HUDEP-2 (cell line): ENCODE data around the gene TRIM59.

Source experiments
- DNase-seq, 76 experiments: peaks; one replicate each; lab custom pipeline; 2025; ENCODE audit not compliant: unreplicated experiment in 76 of 76; lab: John Stamatoyannopoulos, UW

The TRIM59 gene, protein sequence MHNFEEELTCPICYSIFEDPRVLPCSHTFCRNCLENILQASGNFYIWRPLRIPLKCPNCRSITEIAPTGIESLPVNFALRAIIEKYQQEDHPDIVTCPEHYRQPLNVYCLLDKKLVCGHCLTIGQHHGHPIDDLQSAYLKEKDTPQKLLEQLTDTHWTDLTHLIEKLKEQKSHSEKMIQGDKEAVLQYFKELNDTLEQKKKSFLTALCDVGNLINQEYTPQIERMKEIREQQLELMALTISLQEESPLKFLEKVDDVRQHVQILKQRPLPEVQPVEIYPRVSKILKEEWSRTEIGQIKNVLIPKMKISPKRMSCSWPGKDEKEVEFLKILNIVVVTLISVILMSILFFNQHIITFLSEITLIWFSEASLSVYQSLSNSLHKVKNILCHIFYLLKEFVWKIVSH

DNA sequence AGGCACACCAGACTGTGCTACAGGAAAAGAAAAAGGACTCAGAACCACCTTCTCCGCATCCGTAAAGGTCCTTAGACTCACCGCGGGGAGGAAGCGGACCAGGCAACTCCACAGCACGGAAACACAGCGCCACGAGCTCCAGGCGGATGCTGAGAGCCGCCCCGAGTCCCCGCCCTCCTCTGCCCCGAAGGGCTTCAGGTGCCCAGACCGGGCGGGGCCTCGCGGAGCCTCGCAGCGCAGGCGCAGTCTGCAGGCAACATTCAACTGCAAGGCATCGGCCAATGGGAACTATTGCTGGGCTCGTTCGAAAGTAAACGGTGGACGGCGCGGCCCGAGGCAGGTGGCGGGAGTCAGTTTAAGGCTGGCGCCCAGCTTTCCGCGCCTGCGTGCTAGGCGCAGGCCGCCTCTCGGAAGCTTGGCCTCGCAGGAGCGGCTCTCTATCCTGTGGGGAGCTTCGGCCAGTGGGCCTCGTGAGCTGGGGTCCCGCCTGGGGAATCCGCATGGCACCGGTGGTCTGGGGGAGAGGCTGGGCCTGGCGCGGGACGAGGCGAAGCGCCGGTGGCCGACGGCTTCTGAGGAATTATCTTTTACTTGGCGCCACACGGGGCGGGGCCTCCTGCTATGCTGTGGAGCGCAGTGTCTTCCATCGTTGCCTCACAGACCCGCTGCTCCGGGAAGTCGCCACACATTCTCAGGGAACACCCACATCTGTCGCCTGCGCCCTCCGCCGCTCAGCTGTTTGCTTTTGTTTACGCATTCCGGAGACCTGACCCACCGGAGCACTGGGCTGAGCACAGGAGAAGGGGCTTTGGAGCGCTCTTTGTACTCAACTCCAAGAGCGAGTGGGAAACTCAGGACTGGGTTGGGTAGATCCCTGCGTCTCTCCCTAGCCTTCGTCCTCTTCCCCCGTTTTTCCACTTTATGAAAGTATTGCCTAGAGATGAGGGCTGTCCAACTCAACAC is at the start of gene TRIM59:
TRIM59 (minus strand) TSS at position 151 of the 963 bp plus-strand sequence. CDS start 10,603 bp downstream, outside the sequence.
- peak; percentile 72 to 99 (median 96) for DNase-seq

GRCh38 chr3:160498202-160498601 is 48.6 kb upstream of the TRIM59 start:
- no peak for DNase-seq

GRCh38 chr3:160490166-160490565 is 40.6 kb upstream of the TRIM59 start:
- DNase-seq: no peak

- peak in 6 of 76 experiments; percentile 2 to 18 (median 12) for DNase-seq
Measured at GRCh38 chr3:160486459-160486869, 36.9 kb upstream of the TRIM59 start.

GRCh38 chr3:160482796-160483195 is 33.2 kb upstream of the TRIM59 start:
- no peak for DNase-seq

DNA sequence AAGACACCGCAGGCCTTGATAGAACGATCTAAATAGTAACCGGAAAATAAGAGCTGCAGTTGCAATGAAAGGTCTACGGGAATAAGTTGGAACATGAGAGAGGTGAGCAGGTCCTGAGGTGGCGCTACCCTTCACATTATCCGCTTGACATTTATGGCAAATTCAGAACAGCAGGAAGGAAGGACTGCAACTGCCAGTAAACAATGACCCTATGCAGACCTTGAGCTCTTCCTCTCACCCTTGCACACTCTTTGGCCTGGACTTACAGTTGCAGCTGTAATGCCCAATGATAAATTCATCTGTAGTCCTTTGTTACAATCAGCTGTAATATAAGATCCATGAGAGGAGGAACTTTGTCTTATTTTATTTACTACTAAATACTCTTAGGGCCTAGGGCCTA is 32.3 kb upstream of the TRIM59 start:
- DNase-seq: no peak

DNA sequence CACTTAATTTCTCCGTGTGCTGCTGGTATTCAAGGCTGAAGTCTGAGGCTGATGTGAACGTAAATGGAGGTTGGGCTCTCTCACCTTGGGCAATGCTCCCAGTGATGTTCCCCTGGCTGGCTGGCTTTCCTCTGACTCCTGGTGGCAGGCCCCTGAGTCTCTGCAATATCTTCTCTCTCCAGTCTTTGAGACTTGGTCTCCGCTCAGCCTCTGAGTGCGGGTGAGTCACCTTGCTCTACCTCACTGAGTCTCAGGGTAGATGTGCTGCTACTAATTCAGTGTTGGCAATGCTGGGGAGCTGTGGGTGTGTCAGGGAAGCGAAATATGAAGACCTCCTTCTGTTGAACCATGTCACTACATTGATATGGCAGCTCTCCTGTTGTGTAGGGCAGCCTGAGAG is 31.3 kb upstream of the TRIM59 start:
- no peak for DNase-seq

GRCh38 chr3:160479376-160479775 is 29.8 kb upstream of the TRIM59 start:
- DNase-seq: no peak

GRCh38 chr3:160478338-160478737 is 28.8 kb upstream of the TRIM59 start:
- no peak for DNase-seq

DNA sequence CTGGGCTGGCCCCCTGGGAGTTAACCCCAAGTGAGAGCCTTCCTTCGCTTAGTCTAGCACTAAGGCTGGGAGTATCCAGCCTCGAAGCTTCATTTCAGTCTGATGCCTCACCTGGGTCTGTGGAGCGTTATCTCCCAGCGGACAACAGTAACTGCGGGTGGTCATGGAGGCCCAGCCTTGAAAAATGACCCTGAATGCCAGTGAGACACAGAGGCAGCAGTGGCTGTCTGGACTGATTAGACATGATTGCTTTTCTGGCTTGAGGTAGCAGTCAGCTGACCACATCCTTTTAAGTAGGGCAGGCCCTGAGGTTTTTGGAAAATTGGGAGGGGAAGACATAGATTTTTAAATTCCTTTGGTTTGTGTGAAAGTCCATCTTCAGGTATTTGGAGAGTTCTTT is 28.2 kb upstream of the TRIM59 start:
- DNase-seq: no peak

DNA sequence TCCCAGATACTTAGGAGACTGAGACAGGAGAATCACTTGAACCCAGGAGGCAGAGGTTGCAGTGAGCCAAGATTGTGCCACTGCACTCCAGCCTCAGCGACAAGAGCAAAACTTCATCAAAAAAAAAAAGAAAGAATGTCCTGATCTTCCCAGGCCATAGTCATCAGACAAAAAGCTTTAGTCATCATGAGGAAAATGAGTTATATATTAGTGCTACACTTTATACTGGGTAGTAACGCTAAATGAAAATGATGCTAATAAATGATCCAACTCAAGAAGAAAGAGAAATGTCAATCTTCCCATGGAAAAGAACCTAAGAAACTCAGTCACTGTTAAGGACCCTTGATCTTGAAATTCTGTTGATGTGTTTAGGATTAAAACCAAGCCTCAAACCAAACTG is 26.3 kb upstream of the TRIM59 start:
- DNase-seq: no peak

DNA sequence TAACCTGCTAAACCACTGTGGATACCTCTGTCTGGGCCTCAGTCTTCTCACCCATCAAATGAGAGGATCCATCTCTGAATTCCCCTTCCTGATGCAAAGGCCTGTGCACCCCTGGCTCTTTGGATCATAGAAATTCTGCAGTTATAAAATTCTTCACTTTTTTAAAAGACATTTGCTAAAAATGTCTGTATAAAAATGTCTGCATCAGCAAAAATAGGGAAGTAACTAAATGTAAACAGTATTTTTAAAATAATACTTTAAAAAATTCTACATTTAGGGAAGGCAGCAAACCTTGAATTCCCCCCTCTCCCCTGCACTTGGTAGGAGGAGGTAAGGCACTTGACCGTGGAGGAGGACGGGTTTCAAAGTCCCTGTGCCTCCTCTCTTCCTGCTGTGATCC is 25.6 kb upstream of the TRIM59 start:
- DNase-seq: no peak

DNA sequence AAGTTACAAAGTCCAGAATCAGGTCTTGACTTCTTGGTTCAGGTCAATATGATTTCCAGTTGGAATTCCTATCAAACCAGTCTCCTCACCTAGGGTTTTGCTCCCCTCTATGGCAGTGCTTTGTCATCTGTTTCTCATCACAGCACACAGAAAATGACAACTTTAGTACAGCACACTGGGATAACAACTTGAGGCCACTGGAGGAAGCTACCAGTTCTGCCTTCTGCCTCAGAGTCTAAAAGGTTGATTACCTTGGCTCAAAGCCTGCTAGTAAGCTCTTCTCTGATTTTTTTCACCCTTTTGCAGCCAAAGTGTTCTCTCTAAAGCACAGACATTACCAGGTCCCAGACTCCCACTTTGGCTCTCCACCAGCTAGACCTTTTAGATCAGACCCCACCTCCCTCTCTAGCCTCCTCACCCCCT is 24.8 kb upstream of the TRIM59 start:
- DNase-seq: no peak

DNA sequence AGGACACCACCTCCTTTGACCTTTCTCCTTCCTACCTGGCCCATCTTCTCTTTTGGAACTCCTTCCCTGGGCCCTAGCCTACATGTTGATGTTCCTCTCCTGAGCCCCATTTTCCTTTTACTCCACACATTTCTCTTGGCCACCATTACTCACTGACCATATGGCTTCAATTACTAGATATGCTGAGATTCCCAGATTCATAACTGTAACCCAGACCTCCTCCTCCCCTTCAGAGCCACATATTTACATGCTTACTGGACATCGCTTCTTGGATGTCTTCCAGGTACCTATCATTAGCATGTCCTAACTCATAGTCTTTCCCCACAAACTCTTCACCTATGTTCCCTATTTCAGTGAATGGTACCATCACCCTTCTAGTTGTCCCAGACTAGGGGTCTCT is 24.4 kb upstream of the TRIM59 start:
- DNase-seq: no peak

DNA sequence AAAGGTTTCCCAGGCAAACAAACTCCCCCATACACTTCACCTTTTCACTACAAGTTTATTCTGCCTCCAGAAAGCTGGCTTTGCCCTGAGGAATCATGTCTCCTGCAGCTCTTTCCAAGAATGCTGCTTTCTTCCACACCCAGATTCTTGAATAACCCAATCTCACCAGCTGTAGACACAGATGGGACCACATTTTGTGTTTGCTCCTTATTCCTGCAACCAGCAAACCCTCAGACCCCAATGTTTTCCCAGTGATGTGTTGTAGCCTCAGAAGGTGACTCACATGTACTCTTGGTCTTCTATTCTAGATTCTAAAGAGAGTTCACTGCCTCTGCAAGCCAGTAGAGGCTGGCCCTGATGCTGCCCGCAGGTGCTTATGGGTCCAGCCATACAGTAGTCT is 23.6 kb upstream of the TRIM59 start:
- DNase-seq: no peak

- no peak for DNase-seq
Measured at GRCh38 chr3:160472344-160472743, 22.8 kb upstream of the TRIM59 start.

DNA sequence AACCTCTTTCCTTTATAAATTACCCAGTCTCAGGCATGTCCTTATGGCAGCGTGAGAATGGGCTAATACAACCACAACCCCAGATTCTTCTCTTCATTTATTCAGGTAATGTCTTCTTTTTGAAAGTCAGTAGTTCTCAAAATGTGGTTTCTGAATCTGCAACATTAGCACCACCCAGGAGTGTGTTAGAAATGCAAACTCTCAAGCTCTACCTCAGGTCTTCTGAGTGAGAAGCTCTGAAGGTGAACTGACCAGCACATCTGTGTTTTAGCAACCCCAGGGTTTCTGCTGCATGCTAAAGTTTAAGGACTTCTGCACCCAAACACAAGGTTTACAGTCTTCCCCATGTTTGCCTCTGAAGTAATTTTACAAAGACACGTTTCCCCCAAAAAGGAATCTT is 22.3 kb upstream of the TRIM59 start:
- no peak for DNase-seq

DNA sequence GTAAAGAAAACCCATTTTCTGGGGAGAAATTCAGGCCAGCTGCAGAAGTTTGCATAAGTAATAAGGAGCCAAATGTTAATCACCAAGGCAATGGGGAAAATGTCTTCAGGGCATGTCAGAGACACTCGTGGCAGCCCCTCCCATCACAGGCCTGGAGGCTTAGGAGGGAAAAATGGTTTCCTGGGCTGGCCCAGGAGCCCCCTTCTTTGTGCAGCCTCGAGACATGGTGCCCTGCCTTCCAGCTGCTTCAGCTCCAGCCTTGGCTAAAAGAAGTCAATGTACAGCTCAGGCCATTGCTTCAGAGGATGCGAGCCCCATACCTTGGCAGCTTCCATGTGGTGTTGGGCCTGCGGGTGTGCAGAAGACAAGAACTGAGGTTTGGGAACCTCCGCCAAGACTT is 20.6 kb upstream of the TRIM59 start:
- no peak for DNase-seq

DNA sequence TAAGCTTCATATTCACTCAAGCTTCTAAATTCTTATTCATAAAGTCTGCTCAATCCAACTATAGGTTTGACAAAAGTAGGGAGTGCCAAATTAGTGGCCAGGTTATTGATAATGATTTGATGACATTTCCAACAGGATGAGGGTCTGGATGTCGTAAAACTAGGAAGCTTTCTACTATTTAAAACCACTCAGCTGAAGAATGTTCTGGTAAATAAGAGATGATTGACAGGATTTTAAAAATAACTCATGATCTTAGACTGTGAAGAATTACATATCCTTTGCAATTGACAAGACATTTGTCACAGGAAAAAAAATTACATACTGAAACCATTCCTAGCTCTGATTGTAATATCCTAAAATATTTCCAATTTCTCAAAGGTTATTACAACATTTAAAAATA is 15.4 kb upstream of the TRIM59 start:
- DNase-seq: no peak

GRCh38 chr3:160464321-160464720 is 14.7 kb upstream of the TRIM59 start:
- no peak for DNase-seq

- no peak for DNase-seq
Measured at GRCh38 chr3:160460033-160460432, 10.4 kb upstream of the TRIM59 start.
